Measurements from ENCODE around the gene ATP5PB. TPM values are rescaled to one million over a fixed set of nuclear protein-coding genes. Genes with fewer than 3 reads are reported as not detected.
A peak's percentile ranks its signal among the peaks of the same experiment; 100 is the strongest.

The ATP5PB gene
- total and polyA plus RNA-seq, 7 donors = 157 to 849 (median 217) TPM

- DNase-seq = no peak
- Histone ChIP-seq H3K4me3 (no peak overlapping the region), H3K27me3 (no peaks in the 10 kb centered on the region), H3K9me3 (no peaks in the 10 kb centered on the region), H3K4me1 (peaks cover 0 to 10% (median 3%) of the 10 kb centered on the region in 4 donors), H3K36me3 (peaks cover 0 to 8% (median 0%) of the 10 kb centered on the region in 4 donors), H3K27ac (peak overlapping the region in 2 of 4 donors; percentile 18 to 48)
- no peak for TF ChIP-seq POLR2AphosphoS5 (IDR thresholded peaks at IDR 0.05)
- TF ChIP-seq POLR2A (IDR thresholded peaks at IDR 0.05) = no peak
- TF ChIP-seq EP300 (IDR thresholded peaks at IDR 0.05) = no peak
- no peak for TF ChIP-seq CTCF (IDR thresholded peaks at IDR 0.05)
- intact Hi-C loops (cut with DNase I) = no loop called here
- WGBS, 2 donors = 37 to 75% methylated on average over 2 of the region's 2 CpGs
These were observed 27.6 kb downstream of the ATP5PB start for GRCh38 chr1:111476761-111477309.

GRCh38 chr1:111480674-111481073 lies 31.4 kb downstream of the ATP5PB start:
- peaks cover 0 to 19% (median 11%) of the 10 kb centered on the region in 4 donors for H3K4me1 ChIP-seq
- TF ChIP-seq POLR2AphosphoS5 (IDR thresholded peaks at IDR 0.05) = no peak
- TF ChIP-seq POLR2A (IDR thresholded peaks at IDR 0.05) = no peak
- no peak for TF ChIP-seq CTCF (IDR thresholded peaks at IDR 0.05)
- H3K9me3 ChIP-seq = no peaks in the 10 kb centered on the region
- no peak for DNase-seq
- H3K4me3 ChIP-seq = no peak overlapping the region
- 54 to 76% methylated on average over 1 of the region's 1 CpG for WGBS, 2 donors
- H3K27ac ChIP-seq = no peak overlapping the region
- no peaks in the 10 kb centered on the region for H3K27me3 ChIP-seq
- H3K36me3 ChIP-seq = no peaks in the 10 kb centered on the region
- intact Hi-C loops (cut with DNase I) = loop anchor here (1.0 to 5.0 kb wide), 3 partner anchors 232 to 289 kb away; partner anchors contain the start of gene DDX20

GRCh38 chr1:111481387-111482221 lies 32.3 kb downstream of the ATP5PB start:
- no peaks in the 10 kb centered on the region for H3K27me3 ChIP-seq
- TF ChIP-seq EP300 (IDR thresholded peaks at IDR 0.05) (no peak), CTCF (IDR thresholded peaks at IDR 0.05) (peak; percentile 61 to 83 (median 81)), POLR2A (IDR thresholded peaks at IDR 0.05) (no peak), POLR2AphosphoS5 (IDR thresholded peaks at IDR 0.05) (no peak)
- DNase-seq = peak; percentile 91
- peaks cover 0 to 19% (median 11%) of the 10 kb centered on the region in 4 donors for H3K4me1 ChIP-seq
- 44 to 48% methylated on average over 8 of the region's 8 CpGs for WGBS, 2 donors
- peak overlapping the region in 1 of 4 donors; percentile 33 for H3K27ac ChIP-seq
- no peak overlapping the region for H3K4me3 ChIP-seq
- intact Hi-C loops (cut with DNase I) = loop anchor here (1.0 to 5.0 kb wide), 3 partner anchors 231 to 288 kb away; partner anchors contain the start of gene DDX20
- no peaks in the 10 kb centered on the region for H3K36me3 ChIP-seq
- H3K9me3 ChIP-seq = no peaks in the 10 kb centered on the region

- intact Hi-C loops (cut with DNase I) = loop anchor here (5.0 kb wide), 1 partner anchor 229 kb away; no protein-coding TSS in a partner anchor
- no peak for DNase-seq
- no peaks in the 10 kb centered on the region for H3K36me3 ChIP-seq
- WGBS, 2 donors = 49 to 74% methylated on average over 3 of the region's 3 CpGs
- H3K4me1 ChIP-seq = peaks cover 0 to 19% (median 11%) of the 10 kb centered on the region in 4 donors
- no peaks in the 10 kb centered on the region for H3K27me3 ChIP-seq
- no peak overlapping the region for H3K4me3 ChIP-seq
- no peak overlapping the region for H3K27ac ChIP-seq
- no peaks in the 10 kb centered on the region for H3K9me3 ChIP-seq
- no peak for TF ChIP-seq CTCF (IDR thresholded peaks at IDR 0.05)
- TF ChIP-seq POLR2A (IDR thresholded peaks at IDR 0.05) = no peak
These were observed 33.9 kb downstream of the ATP5PB start for GRCh38 chr1:111483166-111483565.

All from sigmoid colon (tissue), 7 donors.